Stimulated activated CD8-positive, alpha-beta memory T cell treated with anti-CD3 and anti-CD28 coated beads, Interleukin-2, amount 100 ng/mL, for 48 hours (primary cell): ENCODE data around the gene TRIO.
"Not testable (repeated sequence)": the region's sequence is repeated elsewhere in the genome, so short reads cannot be mapped to it uniquely, and the experiment has no call there.

Source experiments
- DNase-seq, 2 donors: peaks; one replicate each; pipeline ENCODE4 v3.0.0-alpha.2; 2020; ENCODE audit warnings: low read depth in 2 of 2

Gene TRIO

GRCh38 chr5:14435481-14435880 is 292.3 kb downstream of the TRIO start:
- DNase-seq = no peak

GRCh38 chr5:14436122-14436521 is 293.0 kb downstream of the TRIO start:
- not testable (repeated sequence) for DNase-seq

DNA sequence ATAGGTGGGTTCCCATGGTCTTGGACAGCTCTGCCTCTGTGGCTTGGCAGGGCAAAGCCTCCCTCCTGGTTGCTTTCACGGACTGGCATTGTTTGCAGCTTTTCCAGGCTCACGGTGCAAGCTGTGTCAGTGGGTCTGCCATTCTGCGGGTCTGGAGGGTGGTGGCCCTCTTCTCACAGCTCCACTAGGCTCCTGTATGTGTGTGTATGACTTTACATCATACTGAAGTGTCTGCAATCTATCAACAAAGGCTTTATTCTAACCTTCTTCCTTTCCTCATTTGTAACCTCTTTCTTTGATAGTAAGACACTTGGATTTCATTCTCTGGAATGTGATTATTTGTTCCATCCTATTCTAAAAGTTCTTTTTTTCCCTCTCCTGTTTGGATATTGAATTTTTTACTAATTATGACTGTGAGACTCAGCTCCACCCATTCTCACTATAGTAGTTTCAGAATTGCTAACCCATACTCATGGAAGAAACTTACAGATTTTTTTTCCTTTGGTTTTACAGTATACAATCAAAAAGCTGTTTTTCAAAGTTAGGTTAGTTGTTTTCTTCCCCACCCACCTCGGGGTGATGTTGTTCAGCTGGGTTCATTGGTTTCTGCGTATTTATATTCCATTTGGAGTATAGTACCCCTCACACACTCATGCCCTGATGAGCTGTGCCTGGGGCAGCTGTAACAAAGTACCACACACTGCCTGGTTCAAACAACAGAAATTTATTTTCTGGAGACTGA is 293.8 kb downstream of the TRIO start:
- DNase-seq = no peak

GRCh38 chr5:14438195-14438606 is 295.1 kb downstream of the TRIO start:
- DNase-seq = no peak

GRCh38 chr5:14439087-14439871 is 296.1 kb downstream of the TRIO start:
- DNase-seq = no peak

- DNase-seq = no peak
Measured at GRCh38 chr5:14440223-14440581, 297.1 kb downstream of the TRIO start.

DNA sequence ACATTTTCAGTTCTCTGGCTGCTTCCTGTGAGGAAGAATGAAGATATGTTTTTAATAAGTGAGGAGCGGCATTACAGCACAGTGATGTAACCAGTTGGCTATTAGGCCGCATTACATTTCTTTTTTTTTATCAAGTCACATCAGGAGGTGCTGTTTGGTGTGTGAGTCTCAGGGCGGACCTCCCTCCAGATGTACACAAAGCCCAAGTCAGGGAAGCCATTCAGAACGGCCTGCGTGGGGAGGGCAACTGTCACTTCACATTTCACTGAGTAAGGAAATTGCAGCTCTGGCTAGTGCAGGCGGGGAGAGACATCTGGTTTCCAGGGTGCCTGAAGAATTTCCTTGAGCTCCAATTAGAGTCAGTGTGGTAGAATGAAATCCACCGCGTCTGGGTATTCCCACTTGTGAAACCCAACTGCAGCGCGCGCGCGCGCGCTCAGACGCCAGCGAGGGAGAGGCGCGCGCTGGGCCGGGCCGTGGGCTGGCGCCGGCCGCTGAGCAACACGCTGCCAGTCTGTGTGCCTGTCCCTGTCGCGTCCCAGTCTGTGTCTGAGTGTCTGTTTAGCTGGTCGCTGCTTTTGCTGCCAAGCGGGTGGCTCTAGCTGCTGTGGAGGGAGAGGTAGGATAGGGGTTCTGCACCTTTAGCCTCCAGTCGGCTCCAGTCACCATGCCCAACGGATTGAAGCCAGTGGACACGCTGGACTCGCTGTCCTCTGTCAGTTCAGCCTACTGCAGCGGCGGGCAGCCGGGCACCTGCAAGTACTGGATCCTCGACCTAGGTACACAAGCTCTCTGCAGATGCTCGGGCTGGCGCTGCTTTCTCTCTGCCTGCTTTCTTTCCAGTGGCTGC is 297.7 kb downstream of the TRIO start:
- DNase-seq = no peak

GRCh38 chr5:14441641-14442040 is 298.5 kb downstream of the TRIO start:
- DNase-seq = no peak

DNA sequence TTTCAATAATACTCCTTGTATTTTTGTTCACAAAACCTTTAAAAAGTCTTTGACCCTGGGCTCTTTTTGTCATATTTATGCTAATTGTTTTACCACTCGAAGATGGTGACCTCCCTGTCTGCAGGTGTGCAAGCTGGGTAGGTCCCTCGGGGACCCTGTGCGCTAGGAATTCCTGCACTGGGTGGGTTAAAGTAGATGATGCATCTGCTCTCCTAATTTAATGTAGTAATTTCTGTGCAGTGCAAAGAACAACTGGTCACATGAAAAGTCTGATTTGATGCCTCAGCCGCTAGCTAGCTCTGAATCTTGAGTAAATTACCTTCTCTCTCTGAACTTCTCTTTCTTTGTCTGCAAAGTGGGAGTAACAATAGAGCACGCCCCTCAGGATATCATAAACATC is 299.4 kb downstream of the TRIO start:
- DNase-seq = no peak

GRCh38 chr5:14443671-14444093 is 300.5 kb downstream of the TRIO start:
- DNase-seq = no peak

DNA sequence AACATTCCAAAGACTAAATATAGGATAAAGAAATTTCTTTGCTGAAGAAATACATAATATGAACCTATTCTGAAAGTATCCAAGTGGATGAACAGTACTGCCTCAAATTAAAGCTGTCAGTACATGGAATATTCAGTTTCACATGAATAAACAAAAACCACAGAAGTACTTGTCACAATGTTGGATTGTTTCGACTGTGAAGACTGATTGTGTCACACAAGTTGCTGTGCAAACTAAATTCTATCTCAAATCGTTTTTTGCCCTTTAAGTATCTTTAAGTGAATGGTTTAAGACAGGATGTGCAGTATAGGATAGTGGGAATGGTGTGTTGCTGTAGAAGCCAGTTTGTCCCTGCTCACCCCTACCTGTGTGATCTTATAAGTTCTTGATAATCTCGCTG is 301.0 kb downstream of the TRIO start:
- DNase-seq = no peak

DNA sequence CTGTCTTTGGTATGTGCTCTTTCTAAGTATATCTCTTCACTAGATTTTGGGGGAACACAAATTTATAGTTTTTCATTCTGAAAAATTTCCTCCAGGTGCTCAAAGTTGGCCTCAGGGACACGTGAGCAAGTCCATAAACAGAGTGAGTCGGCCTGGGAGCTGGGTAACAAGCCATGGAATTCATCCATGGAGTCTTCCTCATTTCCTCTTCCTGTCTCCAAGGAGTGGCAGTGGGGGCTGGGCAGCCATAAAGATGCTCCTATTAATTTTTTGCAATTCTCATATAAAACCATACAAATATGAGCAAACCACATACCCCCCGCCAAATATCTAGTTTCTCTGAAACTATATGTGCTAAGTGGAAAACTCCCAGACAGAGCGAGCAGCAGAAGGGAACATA is 301.9 kb downstream of the TRIO start:
- DNase-seq = no peak

- DNase-seq = no peak
Measured at GRCh38 chr5:14445576-14446290, 302.6 kb downstream of the TRIO start.

DNA sequence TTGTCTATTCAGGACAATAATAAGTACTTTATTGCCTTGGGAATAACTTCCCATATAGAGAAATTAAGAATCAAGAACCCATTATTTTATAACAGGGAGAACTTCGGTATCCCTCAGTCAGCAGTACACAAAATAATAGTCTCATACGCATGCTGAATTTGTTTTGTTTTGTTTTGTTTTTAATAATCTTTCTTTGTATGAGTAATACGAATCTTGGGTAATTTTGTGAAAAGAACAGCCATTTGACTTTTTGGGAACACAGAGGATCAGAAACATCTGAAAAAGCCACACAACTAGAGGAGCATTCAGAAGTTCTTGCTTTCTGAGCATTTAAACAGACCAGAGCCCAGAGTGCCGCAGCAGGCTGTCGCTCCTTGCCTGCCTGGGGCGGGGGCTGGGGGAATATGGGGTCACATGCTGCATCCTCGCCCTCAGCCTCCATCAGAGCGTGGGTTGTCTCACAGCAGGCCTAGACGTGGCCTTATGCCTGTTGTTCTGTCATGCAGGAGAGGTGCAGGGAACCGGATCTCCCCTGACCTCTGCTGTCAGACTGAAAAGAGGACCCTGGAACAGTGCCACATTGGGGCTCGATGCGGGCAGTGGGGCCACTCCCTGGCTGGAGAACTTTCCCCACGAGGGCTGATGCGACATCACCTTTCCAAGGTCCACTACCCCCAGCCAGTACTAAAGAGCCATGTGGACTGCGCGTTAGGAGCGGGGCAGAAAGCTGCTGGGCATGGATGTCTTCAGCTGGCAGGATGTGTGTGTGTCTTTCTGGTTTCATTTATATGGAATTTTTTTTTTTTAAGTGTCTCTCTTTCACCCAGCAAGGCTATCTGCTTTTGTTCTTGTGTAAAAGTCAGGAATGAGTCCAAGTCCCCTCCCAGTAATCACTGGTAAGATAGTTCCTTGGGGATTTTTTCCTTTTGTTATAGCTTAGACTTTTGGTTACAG is 305.1 kb downstream of the TRIO start:
- DNase-seq = no peak

DNA sequence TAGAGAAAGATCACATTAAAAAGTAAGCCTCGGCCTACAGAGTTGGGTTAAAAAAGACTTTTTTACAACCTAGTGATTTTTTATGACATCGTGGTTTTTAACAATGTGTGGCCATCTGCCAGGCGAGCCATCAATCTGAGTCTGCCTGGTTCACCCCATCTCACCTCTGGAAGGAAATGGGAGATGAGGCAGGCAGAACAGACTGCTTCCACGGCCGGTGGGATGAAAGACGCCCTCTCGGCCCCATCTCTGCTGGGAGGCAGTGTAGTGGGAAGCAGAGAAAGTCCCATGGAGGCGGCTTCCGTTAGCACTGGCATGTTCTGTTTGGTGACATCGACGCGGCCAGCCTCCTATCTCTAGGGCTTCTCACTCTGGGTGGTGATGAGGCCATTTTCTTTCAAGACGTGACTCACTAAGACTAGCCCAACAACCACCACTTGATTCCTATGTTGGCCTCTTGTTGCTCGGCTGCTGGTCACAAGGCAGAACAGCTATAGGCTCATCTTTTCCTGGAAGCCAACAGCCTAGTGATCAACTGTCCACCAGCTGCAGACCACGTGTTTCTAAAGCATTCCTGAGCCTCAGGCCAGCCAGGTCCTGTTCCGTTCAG is 306.0 kb downstream of the TRIO start:
- DNase-seq = no peak

DNA sequence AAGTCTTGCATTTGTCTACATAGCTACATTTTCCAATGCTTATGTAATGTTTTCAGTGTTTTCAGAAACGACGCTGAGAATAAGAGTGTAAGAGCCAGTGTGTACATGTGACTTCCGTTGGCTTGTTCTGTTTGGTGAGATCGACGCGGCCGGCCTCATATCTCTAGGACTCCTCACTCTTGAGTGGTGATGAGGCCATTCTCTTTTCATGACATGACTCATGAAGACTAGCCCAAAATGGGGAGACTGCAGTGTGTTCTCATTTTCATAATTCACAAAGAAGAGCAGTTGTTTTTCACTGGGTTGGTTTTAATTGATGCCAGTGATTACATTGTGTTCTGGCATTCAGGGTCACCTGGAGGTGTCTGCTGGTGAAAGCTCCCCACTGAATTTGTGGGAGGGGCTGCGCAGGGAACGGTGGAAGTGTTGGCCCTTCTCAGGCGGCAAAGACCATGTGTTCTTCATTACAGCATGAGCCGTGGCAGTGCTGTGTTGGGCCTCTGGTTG is 306.9 kb downstream of the TRIO start:
- DNase-seq = peak in 1 of 2 donors; percentile 9

GRCh38 chr5:14450742-14451141 is 307.6 kb downstream of the TRIO start:
- DNase-seq = no peak

- DNase-seq = no peak
Measured at GRCh38 chr5:14451871-14452270, 308.7 kb downstream of the TRIO start.

DNA sequence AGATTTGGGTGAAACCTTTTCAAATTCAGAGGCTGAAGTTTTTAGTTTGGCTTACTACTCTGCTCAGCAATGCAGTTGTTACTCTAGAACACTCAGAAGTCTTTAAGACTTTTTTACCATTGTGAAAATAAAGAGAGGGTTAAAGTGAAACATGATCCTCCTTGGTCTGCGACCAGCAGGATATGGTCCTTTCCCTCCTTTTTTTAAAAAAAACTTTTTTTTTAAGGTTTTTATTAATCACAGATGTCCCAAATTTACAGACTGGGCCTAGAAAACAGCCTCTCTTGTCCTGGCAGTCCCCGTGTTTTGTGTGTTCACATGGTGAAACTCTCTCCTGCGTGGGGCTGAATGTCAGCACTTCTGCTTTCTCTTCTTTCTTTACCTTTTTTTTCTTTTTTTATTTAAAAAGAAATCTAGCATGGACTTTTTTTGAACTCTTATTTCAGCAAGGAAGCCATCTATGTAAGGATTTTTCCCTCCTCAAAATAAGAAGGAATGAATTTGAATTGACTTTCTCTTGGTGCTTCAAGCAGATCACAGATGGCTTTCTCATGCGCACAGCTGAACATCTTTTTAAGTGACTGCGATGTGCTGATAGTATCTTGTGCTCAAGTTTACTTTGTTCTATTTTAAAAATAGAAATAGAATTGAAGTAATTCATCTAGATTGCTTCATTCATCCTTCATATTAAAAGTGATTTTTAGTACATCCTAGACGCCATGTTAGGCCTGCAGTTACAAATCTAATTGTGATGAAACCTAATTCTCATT is 309.7 kb downstream of the TRIO start:
- no peak for DNase-seq
